Endothelial cell of umbilical vein (primary cell): Measurements from ENCODE around the gene PCNX1. TPM values are rescaled to one million over a fixed set of nuclear protein-coding genes. Genes with fewer than 3 reads are reported as not detected.
"Not testable (repeated sequence)": the region's sequence is repeated elsewhere in the genome, so short reads cannot be mapped to it uniquely, and the experiment has no call there.

Source experiments
- BruUV-seq: library from RNA; stranded (reverse); fragments of 400-500 nt; replicated peaks from 2 replicates; lab custom pipeline; 2021; lab: Mats Ljungman, UMichigan
- CTCF ChIA-PET: fragments of 300-600, 350-600 bp; sonication (Branson Sonifier 250); formaldehyde crosslinking; loops from one replicate; lab custom pipeline; 2021; ENCODE audit warnings: antibody characterized with exemption, inconsistent platforms; lab: Charles Lee
- POLR2A ChIA-PET: fragments of 300-600, 350-600 bp; sonication (Branson Sonifier 250); formaldehyde crosslinking; loops from one replicate; lab custom pipeline; 2021; ENCODE audit warnings: antibody characterized with exemption, inconsistent platforms; lab: Charles Lee
- DNase-seq: peaks from one replicate; pipeline ENCODE4 v3.0.0-alpha.2; 2011; ENCODE audit warnings: low read depth, low spot score
- FAIRE-seq: peaks from 2 replicates; lab custom pipeline; 2011; peaks lifted over from hg19 to GRCh38; lab: Jason Lieb, UNC
- H2AFZ ChIP-seq: 2 replicates; pipeline ENCODE4 v1.6.0; 2012; ENCODE audit warnings: low read depth, low read length, control low read depth, inconsistent platforms
- H3K27ac ChIP-seq: 2 replicates; pipeline ENCODE4 v1.5.1; 2011; ENCODE audit warnings: low read depth, mild to moderate bottlenecking, control low read depth, low read length, moderate library complexity; ENCODE audit not compliant: insufficient read depth
- H3K27me3 ChIP-seq, 2 experiments: 2 replicates each; pipeline versions ENCODE4 v1.6.0 to v1.6.1; 2011; ENCODE audit warnings: low read length in 2 of 2, mixed read lengths in 1 of 2; ENCODE audit not compliant: control insufficient read depth in 2 of 2, insufficient read depth in 2 of 2
- H3K36me3 ChIP-seq, 2 experiments: 2 replicates in 1 of 2; 3 replicates in 1 of 2; pipeline ENCODE4 v1.5.1; 2011; ENCODE audit warnings: low read length in 2 of 2, mild to moderate bottlenecking in 1 of 2, moderate library complexity in 1 of 2; ENCODE audit not compliant: control insufficient read depth in 2 of 2, insufficient read depth in 2 of 2; ENCODE audit errors: extremely low read depth in 1 of 2
- H3K4me1 ChIP-seq: 3 replicates; pipeline ENCODE4 v1.5.1; 2011; ENCODE audit warnings: mild to moderate bottlenecking, low read length; ENCODE audit not compliant: control insufficient read depth, insufficient read depth; ENCODE audit errors: extremely low read depth
- H3K4me2 ChIP-seq: 2 replicates; pipeline ENCODE4 v1.6.1; 2011; ENCODE audit warnings: low read length, control low read depth, mixed read lengths; ENCODE audit not compliant: insufficient read depth
- H3K4me3 ChIP-seq, 3 experiments: fragments of 200-600 bp in 1 of 3; sonication (generic), shearing (Covaris generic) in 1 of 3; replicated peaks in 1 of 3; 2 replicates each; pipeline ENCODE4 v1.5.1; 2011 to 2016; ENCODE audit warnings: control low read depth in 3 of 3, low read length in 3 of 3, mild to moderate bottlenecking in 2 of 3, inconsistent platforms in 1 of 3, low read depth in 1 of 3, moderate library complexity in 1 of 3; ENCODE audit not compliant: insufficient read depth in 1 of 3
- H3K79me2 ChIP-seq: 2 replicates; pipeline ENCODE4 v1.6.0; 2012; ENCODE audit warnings: low read length, inconsistent platforms; ENCODE audit not compliant: control insufficient read depth, insufficient read depth
- H3K9ac ChIP-seq: replicated peaks from 2 replicates; pipeline ENCODE3; 2011; ENCODE audit warnings: low read length, control low read depth; ENCODE audit not compliant: insufficient read depth; ENCODE audit errors: extremely low read depth
- H3K9me1 ChIP-seq: replicated peaks from 3 replicates; pipeline ENCODE4 v1.6.0; 2011; ENCODE audit warnings: mild to moderate bottlenecking, low read length; ENCODE audit not compliant: control insufficient read depth, insufficient read depth; ENCODE audit errors: extremely low read depth
- H3K9me3 ChIP-seq: replicated peaks from 2 replicates; pipeline ENCODE4 v1.5.1; 2012; ENCODE audit warnings: low read length, inconsistent platforms; ENCODE audit not compliant: control insufficient read depth, insufficient read depth
- H4K20me1 ChIP-seq: replicated peaks from 2 replicates; pipeline ENCODE3; 2011; ENCODE audit warnings: mild to moderate bottlenecking, low read length; ENCODE audit not compliant: control insufficient read depth, insufficient read depth; ENCODE audit errors: extremely low read depth
- FOS ChIP-seq: IDR thresholded peaks from 2 replicates; pipeline ENCODE4 v1.6.1; 2011; ENCODE audit warnings: mild to moderate bottlenecking, low read length, moderate library complexity, borderline replicate concordance; ENCODE audit not compliant: insufficient read depth
- JUN ChIP-seq: IDR thresholded peaks from 2 replicates; pipeline ENCODE4 v1.6.1; 2011; ENCODE audit warnings: borderline replicate concordance, low read depth; ENCODE audit not compliant: insufficient read length, insufficient read depth
- POLR2AphosphoS5 ChIP-seq: IDR thresholded peaks from 2 replicates; pipeline ENCODE4 v1.6.1; 2012; ENCODE audit warnings: low read depth, mild to moderate bottlenecking, control low read depth, low read length, moderate library complexity; ENCODE audit not compliant: insufficient read depth
- dilution Hi-C: fragments of 300-500 bp; cut with MboI; formaldehyde crosslinking; loops from one replicate; pipeline ENCODE4 v1.15.0; 2019; ENCODE audit warnings: low sequenced_read_pairs; ENCODE audit not compliant: extremely low pct_ligation_motif_present
- intact Hi-C: fragments of 100-400 bp; cut with micrococcal nuclease; formaldehyde crosslinking; loops from one replicate; pipeline ENCODE4 v1.10.0; 2022
- polyA plus RNA-seq, 4 experiments: library from polyadenylated mRNA; depleted of rRNA in 3 of 4; stranded (reverse) in 3 of 4; unstranded in 1 of 4; fragments of >200 nt; gene quantifications; 2 replicates each; pipeline versions ENCODE4 v1.2.1 to v1.2.3, GENCODE V29; 2011 to 2012; ENCODE audit warnings: missing spikeins in 1 of 4
- total RNA-seq: library from RNA; stranded (reverse); gene quantifications from 2 replicates; pipeline ENCODE4 v1.2.3, GENCODE V29; 2021

Gene PCNX1
- total and polyA plus RNA-seq, 2 donors (not counting 3 experiments of a cell fraction or from before 2014, with no cell fraction given): 21.4 to 40.5 TPM

- DNase-seq (no peak), FAIRE-seq (no peak)
- H3K27me3 ChIP-seq: peaks cover 8 to 12% of the 10 kb centered on the region in 2 experiments
- no peaks in the 10 kb centered on the region for H4K20me1 ChIP-seq
- H3K79me2 ChIP-seq: no peaks in the 10 kb centered on the region
- intact Hi-C loops: no loop called here
- H3K9ac ChIP-seq: no peak overlapping the region
- no TSS peak for BruUV-seq
- no peak overlapping the region for H3K27ac ChIP-seq
- dilution Hi-C loops: no loop called here
- H3K36me3 ChIP-seq: no peaks in the 10 kb centered on the region
- CTCF ChIA-PET: interaction anchor here (0.7 to 2.1 kb wide), 6 partner anchors 31 to 138 kb away, joined by 3 to 20 read pairs (median 4); partner anchors contain the start of gene PCNX1
- TF ChIP-seq FOS (no peak), JUN (no peak), POLR2AphosphoS5 (no peak)
- no peak overlapping the region for H3K4me3 ChIP-seq
- no peaks in the 10 kb centered on the region for H3K9me3 ChIP-seq
- no peak overlapping the region for H3K4me2 ChIP-seq
- no peaks in the 10 kb centered on the region for H3K9me1 ChIP-seq
- POLR2A ChIA-PET: no interaction called here
- H3K4me1 ChIP-seq: no peaks in the 10 kb centered on the region
- H2AFZ ChIP-seq: no peak overlapping the region
These were observed 33.6 kb upstream of the PCNX1 start for GRCh38 chr14:70873627-70874026.

DNA sequence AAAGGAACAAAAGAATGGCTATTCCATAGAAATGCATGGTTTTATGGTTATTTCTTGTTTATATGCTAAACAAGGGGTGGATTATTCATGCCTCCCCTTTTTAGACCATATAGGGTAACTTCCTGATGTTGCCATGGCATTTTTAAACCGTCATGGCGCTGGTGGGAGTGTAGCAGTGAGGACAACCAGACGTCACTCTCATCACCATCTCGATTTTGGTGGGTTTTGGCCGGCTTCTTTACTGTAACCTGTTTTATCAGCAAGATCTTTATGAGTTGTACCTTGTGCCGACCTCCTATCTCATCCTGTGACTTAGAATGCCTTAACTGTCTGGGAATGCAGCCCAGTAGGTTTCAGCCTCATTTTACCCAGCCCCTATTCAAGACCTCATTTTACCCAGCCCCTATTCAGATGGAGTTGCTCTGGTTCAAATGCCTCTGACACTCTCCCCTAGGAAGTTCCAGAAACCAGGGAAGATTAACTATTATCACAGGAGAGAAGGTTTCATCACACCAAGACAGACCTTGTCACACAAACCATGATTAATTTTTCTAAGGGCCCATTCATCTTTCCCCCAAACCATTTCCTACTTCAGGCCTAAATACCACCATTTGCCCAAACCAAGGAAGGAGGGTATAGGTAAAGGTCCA, 31.3 kb upstream of the PCNX1 start:
- H3K4me2 ChIP-seq, H2AFZ ChIP-seq, POLR2A ChIA-PET, H3K9me1 ChIP-seq, H3K4me3 ChIP-seq, BruUV-seq, H3K9me3 ChIP-seq, H3K9ac ChIP-seq, FAIRE-seq, intact Hi-C loops, H3K36me3 ChIP-seq, H4K20me1 ChIP-seq, DNase-seq, H3K4me1 ChIP-seq, H3K27ac ChIP-seq, H3K79me2 ChIP-seq, dilution Hi-C loops: not testable (repeated sequence)
- peaks cover 20 to 25% of the 10 kb centered on the region in 2 experiments for H3K27me3 ChIP-seq
- CTCF ChIA-PET: interaction anchor here (0.8 kb wide), 1 partner anchor 32 kb away, joined by 3 read pairs; the partner anchor contains the start of gene PCNX1
